ENCODE data around the gene RREB1. TPM values are rescaled to one million over a fixed set of nuclear protein-coding genes. Genes with fewer than 3 reads are reported as not detected.
A peak's percentile ranks its signal among the peaks of the same experiment; 100 is the strongest.

Gene RREB1
- total RNA-seq (10 to 100 TPM; 34.7 to 48.1 TPM), total RNA-seq (67.2 to 90.6 reads per million in 2 donors)

GRCh38 chr6:7107578-7108195 is at the start of gene RREB1:
Gene RREB1 (plus strand): TSS chr6:7107961. CDS start chr6:7181912, 73,951 bp downstream.
- peaks cover 27% of the 10 kb centered on the region for H3K4me1 Mint-ChIP-seq
- no peaks in the 10 kb centered on the region for H3K27me3 Mint-ChIP-seq
- H3K27ac Mint-ChIP-seq, result peak within 1 kb of the TSS; percentile 85
- no peaks in the 10 kb centered on the region for H3K36me3 Mint-ChIP-seq (ENCODE audit: low read depth)
- H3K4me3 Mint-ChIP-seq, result peak within 1 kb of the TSS; percentile 97
- no peaks in the 10 kb centered on the region for H3K9me3 ChIP-seq (ENCODE audit: control insufficient read depth, low read length, poor library complexity, severe bottlenecking)
- peak; percentile 68 for ATAC-seq
- DNase-seq, result peak; percentile 32 to 52 (median 45)

GRCh38 chr6:7058250-7058923 is 49.4 kb upstream of the RREB1 start:
- H3K4me3 Mint-ChIP-seq, result no peak overlapping the region
- DNase-seq, result no peak
- H3K27me3 Mint-ChIP-seq, result no peaks in the 10 kb centered on the region
- H3K27ac Mint-ChIP-seq, result peak overlapping the region; percentile 24
- H3K36me3 Mint-ChIP-seq (ENCODE audit: low read depth), result no peaks in the 10 kb centered on the region
- peaks cover 2% of the 10 kb centered on the region for H3K4me1 Mint-ChIP-seq
- no peak for ATAC-seq
- no peaks in the 10 kb centered on the region for H3K9me3 ChIP-seq (ENCODE audit: control insufficient read depth, low read length, poor library complexity, severe bottlenecking)

- Mint-ChIP-seq H3K27ac (no peak overlapping the region), H3K4me1 (peaks cover 2% of the 10 kb centered on the region), H3K4me3 (no peak overlapping the region), H3K36me3 (ENCODE audit: low read depth) (no peaks in the 10 kb centered on the region), H3K27me3 (no peaks in the 10 kb centered on the region)
- ATAC-seq (no peak), DNase-seq (no peak)
- H3K9me3 ChIP-seq (ENCODE audit: control insufficient read depth, low read length, poor library complexity, severe bottlenecking), result no peaks in the 10 kb centered on the region
Observed at GRCh38 chr6:7060769-7061516, 46.8 kb upstream of the RREB1 start.

- H3K27ac Mint-ChIP-seq, result no peak overlapping the region
- H3K4me1 Mint-ChIP-seq, result peaks cover 2% of the 10 kb centered on the region
- no peaks in the 10 kb centered on the region for H3K9me3 ChIP-seq (ENCODE audit: control insufficient read depth, low read length, poor library complexity, severe bottlenecking)
- no peaks in the 10 kb centered on the region for H3K27me3 Mint-ChIP-seq
- H3K36me3 Mint-ChIP-seq (ENCODE audit: low read depth), result no peaks in the 10 kb centered on the region
- ATAC-seq, result no peak
- DNase-seq, result no peak
- no peak overlapping the region for H3K4me3 Mint-ChIP-seq
Observed at GRCh38 chr6:7062451-7063162, 45.2 kb upstream of the RREB1 start.

- ATAC-seq (no peak), DNase-seq (no peak)
- no peaks in the 10 kb centered on the region for H3K36me3 Mint-ChIP-seq (ENCODE audit: low read depth)
- no peak overlapping the region for H3K4me3 Mint-ChIP-seq
- no peaks in the 10 kb centered on the region for H3K4me1 Mint-ChIP-seq
- no peaks in the 10 kb centered on the region for H3K9me3 ChIP-seq (ENCODE audit: control insufficient read depth, low read length, poor library complexity, severe bottlenecking)
- peaks cover 6% of the 10 kb centered on the region for H3K27me3 Mint-ChIP-seq
- H3K27ac Mint-ChIP-seq, result no peak overlapping the region
Observed at GRCh38 chr6:7067305-7067704, 40.5 kb upstream of the RREB1 start.

GRCh38 chr6:7071405-7071804 is 36.4 kb upstream of the RREB1 start:
- ATAC-seq, result no peak

GRCh38 chr6:7073082-7073820 is 34.5 kb upstream of the RREB1 start:
- Mint-ChIP-seq H3K4me3 (peak overlapping the region; percentile 77), H3K27me3 (peaks cover 6% of the 10 kb centered on the region), H3K4me1 (peaks cover 10% of the 10 kb centered on the region), H3K27ac (peak overlapping the region; percentile 82), H3K36me3 (ENCODE audit: low read depth) (no peaks in the 10 kb centered on the region)
- ATAC-seq (peak; percentile 15), DNase-seq (no peak)
- no peaks in the 10 kb centered on the region for H3K9me3 ChIP-seq (ENCODE audit: control insufficient read depth, low read length, poor library complexity, severe bottlenecking)

More at GRCh38 chr6:7071405-7071804, 36.4 kb upstream of the RREB1 start:
- Mint-ChIP-seq H3K4me3 (no peak overlapping the region), H3K27ac (no peak overlapping the region), H3K4me1 (peaks cover 10% of the 10 kb centered on the region), H3K27me3 (peaks cover 6% of the 10 kb centered on the region), H3K36me3 (ENCODE audit: low read depth) (no peaks in the 10 kb centered on the region)
- no peak for DNase-seq
- no peaks in the 10 kb centered on the region for H3K9me3 ChIP-seq (ENCODE audit: control insufficient read depth, low read length, poor library complexity, severe bottlenecking)

- peaks cover 6% of the 10 kb centered on the region for H3K27me3 Mint-ChIP-seq
- no peaks in the 10 kb centered on the region for H3K36me3 Mint-ChIP-seq (ENCODE audit: low read depth)
- peak overlapping the region; percentile 78 for H3K27ac Mint-ChIP-seq
- ATAC-seq (peak; percentile 99), DNase-seq (no peak)
- H3K9me3 ChIP-seq (ENCODE audit: control insufficient read depth, low read length, poor library complexity, severe bottlenecking), result no peaks in the 10 kb centered on the region
- peak overlapping the region; percentile 77 for H3K4me3 Mint-ChIP-seq
- peaks cover 10% of the 10 kb centered on the region for H3K4me1 Mint-ChIP-seq
Observed at GRCh38 chr6:7073821-7074525, 33.8 kb upstream of the RREB1 start.

GRCh38 chr6:7074870-7075269 is 32.9 kb upstream of the RREB1 start:
- DNase-seq (no peak), ATAC-seq (no peak)
- no peak overlapping the region for H3K4me3 Mint-ChIP-seq
- H3K9me3 ChIP-seq (ENCODE audit: control insufficient read depth, low read length, poor library complexity, severe bottlenecking), result no peaks in the 10 kb centered on the region
- H3K36me3 Mint-ChIP-seq (ENCODE audit: low read depth), result no peaks in the 10 kb centered on the region
- H3K4me1 Mint-ChIP-seq, result peaks cover 10% of the 10 kb centered on the region
- H3K27me3 Mint-ChIP-seq, result peaks cover 6% of the 10 kb centered on the region
- no peak overlapping the region for H3K27ac Mint-ChIP-seq

GRCh38 chr6:7075341-7076000 is 32.3 kb upstream of the RREB1 start:
- H3K4me1 Mint-ChIP-seq, result peaks cover 10% of the 10 kb centered on the region
- no peak overlapping the region for H3K4me3 Mint-ChIP-seq
- H3K9me3 ChIP-seq (ENCODE audit: control insufficient read depth, low read length, poor library complexity, severe bottlenecking), result no peaks in the 10 kb centered on the region
- no peak for ATAC-seq
- H3K27ac Mint-ChIP-seq, result no peak overlapping the region
- DNase-seq, result no peak
- H3K36me3 Mint-ChIP-seq (ENCODE audit: low read depth), result no peaks in the 10 kb centered on the region
- peaks cover 6% of the 10 kb centered on the region for H3K27me3 Mint-ChIP-seq

GRCh38 chr6:7077856-7078255 is 29.9 kb upstream of the RREB1 start:
- ATAC-seq (no peak), DNase-seq (no peak)
- no peaks in the 10 kb centered on the region for H3K9me3 ChIP-seq (ENCODE audit: control insufficient read depth, low read length, poor library complexity, severe bottlenecking)
- no peak overlapping the region for H3K27ac Mint-ChIP-seq
- H3K4me3 Mint-ChIP-seq, result no peak overlapping the region
- H3K36me3 Mint-ChIP-seq (ENCODE audit: low read depth), result no peaks in the 10 kb centered on the region
- no peaks in the 10 kb centered on the region for H3K27me3 Mint-ChIP-seq
- peaks cover 10% of the 10 kb centered on the region for H3K4me1 Mint-ChIP-seq

GRCh38 chr6:7078856-7079255 is 28.9 kb upstream of the RREB1 start:
- Mint-ChIP-seq H3K36me3 (ENCODE audit: low read depth) (no peaks in the 10 kb centered on the region), H3K4me1 (peaks cover 8% of the 10 kb centered on the region)

More at GRCh38 chr6:7078856-7079255, 28.9 kb upstream of the RREB1 start:
- ATAC-seq (no peak), DNase-seq (no peak)
- no peaks in the 10 kb centered on the region for H3K9me3 ChIP-seq (ENCODE audit: control insufficient read depth, low read length, poor library complexity, severe bottlenecking)
- H3K4me3 Mint-ChIP-seq, result no peak overlapping the region
- H3K27ac Mint-ChIP-seq, result no peak overlapping the region
- H3K27me3 Mint-ChIP-seq, result no peaks in the 10 kb centered on the region

Data from T-helper 17 cell (primary cell).